Upper lobe of right lung (tissue), 1 donor: ENCODE data around the gene TMEM267. TPM values are rescaled to one million over a fixed set of nuclear protein-coding genes. Genes with fewer than 3 reads are reported as not detected.

Source experiments
- ATAC-seq: fragments of 200-7000 bp; cut with Tn5 transposase; one replicate; pipeline ENCODE4 v1.9.1; 2020; ENCODE audit warnings: mild to moderate bottlenecking, moderate library complexity
- DNase-seq: peaks from one replicate; pipeline ENCODE4 v3.0.0-alpha.2; 2020
- H3K27ac ChIP-seq: fragments of 200-600 bp; one replicate; pipeline ENCODE4 v1.8.0; 2022
- H3K27me3 ChIP-seq: fragments of 200-600 bp; one replicate; pipeline ENCODE4 v1.8.0; 2022; ENCODE audit warnings: mild to moderate bottlenecking
- H3K36me3 ChIP-seq: fragments of 200-600 bp; one replicate; pipeline ENCODE4 v1.8.0; 2022
- H3K4me1 ChIP-seq: fragments of 200-600 bp; one replicate; pipeline ENCODE4 v1.8.0; 2022
- H3K4me3 ChIP-seq: fragments of 200-600 bp; one replicate; pipeline ENCODE4 v1.8.0; 2022; ENCODE audit warnings: mild to moderate bottlenecking
- H3K9me3 ChIP-seq: fragments of 200-600 bp; one replicate; pipeline ENCODE4 v1.8.0; 2022
- CTCF ChIP-seq: fragments of 200-600 bp; IDR thresholded peaks from one replicate; pipeline ENCODE4 v1.8.0; 2022; ENCODE audit warnings: antibody characterized with exemption
- intact Hi-C: fragments of 100-400 bp; cut with DNase I; formaldehyde crosslinking; loops from one replicate; pipeline ENCODE4 v1.11.0; 2022
- total RNA-seq: library from RNA; stranded (reverse); fragmentation: NEBNext Ultra II Directional; extraction: Animal tissue kit (Norgen Biotek cat#: 25700); gene quantifications from one replicate; pipeline ENCODE4 v1.2.1, GENCODE V29; 2021
- donor health status: DM: no; HTN: yes; CAD: no; lungs with severe emphysema.

Gene TMEM267
- total RNA-seq, 1 donor from 2014 or later = 12.0 TPM

DNA sequence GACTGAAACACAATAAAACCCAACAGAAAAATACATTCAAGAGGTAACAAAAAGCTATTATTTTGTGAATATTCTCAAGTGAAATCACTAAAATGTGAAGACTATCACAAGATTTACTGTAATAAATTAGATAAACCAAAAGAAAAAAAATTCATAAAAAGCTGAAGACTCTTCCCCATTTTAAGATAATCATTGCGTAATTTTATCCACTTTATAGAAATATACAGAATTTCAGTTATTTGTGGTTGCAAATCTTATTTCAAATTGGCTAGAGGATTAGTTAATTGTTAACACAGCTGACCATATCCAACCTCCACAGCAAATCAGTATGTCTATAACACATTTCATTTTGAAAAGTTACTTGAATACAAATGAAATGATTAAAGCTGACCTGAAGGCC lies 7.7 kb upstream of the TMEM267 start:
- Histone ChIP-seq H3K4me3 (no peak overlapping the region), H3K4me1 (no peaks in the 10 kb centered on the region), H3K9me3 (no peaks in the 10 kb centered on the region), H3K27ac (no peak overlapping the region), H3K36me3 (no peaks in the 10 kb centered on the region), H3K27me3 (no peaks in the 10 kb centered on the region)
- no peak for DNase-seq
- no peak for TF ChIP-seq CTCF
- ATAC-seq = no peak
- intact Hi-C loops = no loop called here

DNA sequence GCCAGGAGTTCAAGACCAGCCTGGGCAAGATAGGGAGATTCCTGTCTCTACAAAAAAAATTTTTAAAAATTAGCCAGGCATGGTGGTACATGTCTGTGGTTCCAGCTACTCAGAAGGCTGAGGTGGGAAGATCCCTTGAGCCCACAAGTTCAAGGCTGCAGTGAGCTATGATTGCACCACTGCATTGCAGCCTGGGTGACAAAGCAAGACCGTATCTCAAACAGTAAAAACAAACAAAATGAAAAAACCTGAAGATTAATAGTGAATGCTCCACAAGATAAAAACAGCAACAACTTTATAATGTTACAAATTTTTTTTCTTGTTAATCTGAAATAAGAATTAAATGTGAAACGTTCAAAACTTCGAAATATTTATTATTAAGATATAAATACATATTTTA lies 2.7 kb upstream of the TMEM267 start:
- DNase-seq (no peak), ATAC-seq (no peak)
- no peaks in the 10 kb centered on the region for H3K27me3 ChIP-seq
- H3K4me3 ChIP-seq = no peak overlapping the region
- H3K9me3 ChIP-seq = no peaks in the 10 kb centered on the region
- TF ChIP-seq CTCF = no peak
- no peaks in the 10 kb centered on the region for H3K36me3 ChIP-seq
- peaks cover 14% of the 10 kb centered on the region for H3K4me1 ChIP-seq
- intact Hi-C loops = no loop called here
- H3K27ac ChIP-seq = no peak overlapping the region

DNA sequence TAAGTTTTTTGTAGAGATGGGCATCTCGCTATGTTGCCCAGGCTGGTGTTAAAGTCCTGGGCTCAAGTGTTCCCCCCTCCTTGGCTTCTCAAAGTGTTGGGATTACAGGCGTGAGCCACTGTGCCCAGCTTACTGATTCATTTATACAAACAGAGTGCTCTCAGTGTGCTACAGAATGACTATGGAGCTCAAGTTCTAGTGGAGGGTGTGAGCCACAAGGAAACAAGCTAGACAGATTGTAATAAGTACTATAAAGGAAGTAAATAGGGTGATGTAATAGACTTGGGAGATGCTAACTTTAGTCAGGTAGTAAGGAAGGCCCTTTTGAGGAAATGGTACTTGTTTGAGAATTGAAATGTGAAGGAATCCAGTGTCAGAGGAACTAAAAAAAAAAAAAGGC lies 1.7 kb upstream of the TMEM267 start:
- H3K27me3 ChIP-seq = no peaks in the 10 kb centered on the region
- no peak overlapping the region for H3K27ac ChIP-seq
- ATAC-seq (peak; percentile 36), DNase-seq (no peak)
- H3K4me3 ChIP-seq = no peak overlapping the region
- peaks cover 14% of the 10 kb centered on the region for H3K4me1 ChIP-seq
- H3K9me3 ChIP-seq = no peaks in the 10 kb centered on the region
- TF ChIP-seq CTCF = no peak
- intact Hi-C loops = no loop called here
- H3K36me3 ChIP-seq = no peaks in the 10 kb centered on the region

GRCh38 chr5:43484106-43484849 lies 613 bp upstream of the TMEM267 start:
- peak; percentile 72 for TF ChIP-seq CTCF
- DNase-seq (peak; percentile 92), ATAC-seq (peak; percentile 87)
- Histone ChIP-seq H3K27me3 (no peaks in the 10 kb centered on the region), H3K4me1 (peaks cover 14% of the 10 kb centered on the region), H3K9me3 (no peaks in the 10 kb centered on the region), H3K27ac (peak overlapping the region; percentile 99), H3K36me3 (no peaks in the 10 kb centered on the region), H3K4me3 (peak overlapping the region; percentile 82)
- intact Hi-C loops = no loop called here

- Histone ChIP-seq H3K9me3 (no peaks in the 10 kb centered on the region), H3K27me3 (no peaks in the 10 kb centered on the region), H3K36me3 (no peaks in the 10 kb centered on the region), H3K4me3 (peak overlapping the region; percentile 82), H3K4me1 (peaks cover 14% of the 10 kb centered on the region), H3K27ac (peak overlapping the region; percentile 99)
- TF ChIP-seq CTCF = no peak
- ATAC-seq (no peak), DNase-seq (no peak)
- intact Hi-C loops = no loop called here
Measured at GRCh38 chr5:43482490-43483297, 971 bp downstream of the TMEM267 start.
